Activated CD8-positive, alpha-beta memory T cell treated with anti-CD3 and anti-CD28 coated beads, Interleukin-2, amount 50 U/mL, for 24 hours (primary cell): Measurements from ENCODE around the gene ZMIZ1.

Source experiments
- DNase-seq: peaks from one replicate; pipeline ENCODE4 v3.0.0-alpha.2; 2020; ENCODE audit errors: extremely low read depth

ZMIZ1 gene

DNA sequence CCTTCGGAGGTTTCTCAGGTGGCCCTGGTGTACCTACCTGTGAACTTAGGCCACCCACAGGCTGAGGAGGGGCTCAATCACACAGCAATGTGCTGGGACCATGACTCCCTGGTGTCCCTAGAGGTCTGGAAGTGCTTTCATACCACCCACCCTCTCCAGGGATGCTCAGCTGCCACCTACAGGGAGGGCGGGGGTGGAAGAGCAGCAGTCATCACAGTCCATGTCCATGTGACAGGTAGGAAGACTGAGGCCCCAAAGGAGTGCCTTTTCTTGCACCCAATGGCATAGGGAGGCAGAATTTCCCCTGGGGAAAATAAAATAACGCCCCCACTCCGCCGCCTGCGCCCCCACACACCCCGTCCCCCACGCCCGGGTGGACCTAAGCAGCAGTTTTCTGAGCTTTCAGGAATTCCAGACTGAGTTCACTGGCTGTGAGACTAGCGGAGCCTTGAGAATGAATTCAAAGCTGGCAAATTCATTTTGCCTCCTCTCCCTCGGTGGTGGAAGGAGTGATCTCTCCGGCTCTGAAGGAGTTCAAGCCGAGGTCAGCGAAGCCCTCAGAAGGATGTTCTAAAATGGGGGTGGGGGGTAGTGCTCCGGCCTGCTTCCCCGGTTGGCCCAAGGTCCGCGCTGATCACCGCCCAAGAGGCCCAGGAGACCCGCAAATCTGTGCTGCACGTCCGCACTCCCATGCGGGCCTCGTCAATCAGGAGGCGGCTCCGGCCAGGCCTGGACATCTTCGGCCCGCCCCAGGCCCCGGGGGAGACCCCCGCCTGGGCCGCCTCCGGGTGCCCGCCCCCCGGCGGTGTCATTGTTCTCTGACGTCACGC, 2.1 kb upstream of the ZMIZ1 start:
- no peak for DNase-seq

DNA sequence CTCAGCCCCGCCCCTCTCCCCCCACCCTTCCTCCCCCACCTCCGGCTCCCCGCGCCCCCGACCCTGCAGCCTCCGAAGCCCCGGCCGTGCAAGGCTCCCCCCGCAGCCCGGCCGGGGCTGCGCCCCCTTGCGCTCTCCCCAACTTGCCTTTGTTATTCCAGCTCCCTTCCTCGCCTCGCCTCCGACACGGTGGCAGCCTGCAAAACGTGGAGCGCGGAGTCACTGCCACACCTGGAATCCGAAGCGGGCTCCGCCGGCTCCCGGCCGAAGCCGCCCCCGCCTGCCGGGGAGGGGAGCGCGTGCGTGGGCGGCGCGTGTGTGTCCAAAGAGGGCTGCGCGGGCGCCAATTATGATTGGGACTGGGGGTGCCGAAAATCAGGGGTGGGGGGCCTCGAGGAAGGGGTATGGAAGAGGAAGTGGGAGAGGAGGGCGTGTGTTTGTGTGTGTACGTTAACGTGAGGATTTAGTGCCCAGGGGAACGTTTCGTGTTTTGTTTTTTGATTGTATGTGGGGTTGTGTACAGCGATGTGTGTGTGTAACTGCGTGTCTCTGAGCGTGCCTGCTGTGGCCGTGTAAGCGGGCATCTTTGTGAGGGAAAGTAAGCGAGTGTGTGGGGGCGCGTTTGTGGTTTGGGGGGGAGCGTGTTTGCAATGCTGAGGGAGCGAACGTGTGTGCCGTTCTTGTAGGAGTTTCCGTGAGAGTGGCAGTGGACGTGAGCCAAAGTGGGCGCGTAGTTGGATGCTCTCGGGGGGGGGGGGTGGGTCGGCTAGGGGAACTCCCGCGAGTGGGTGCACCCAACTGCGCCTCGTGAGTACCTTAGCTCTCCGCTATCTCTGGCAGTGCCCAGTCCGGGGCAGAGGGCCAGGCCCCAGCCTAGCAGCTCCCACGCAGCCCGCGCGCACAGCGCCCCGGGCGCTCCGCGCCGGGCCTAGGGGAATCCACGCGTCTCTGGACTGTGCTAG, 1.2 kb upstream of the ZMIZ1 start:
- no peak for DNase-seq

DNA sequence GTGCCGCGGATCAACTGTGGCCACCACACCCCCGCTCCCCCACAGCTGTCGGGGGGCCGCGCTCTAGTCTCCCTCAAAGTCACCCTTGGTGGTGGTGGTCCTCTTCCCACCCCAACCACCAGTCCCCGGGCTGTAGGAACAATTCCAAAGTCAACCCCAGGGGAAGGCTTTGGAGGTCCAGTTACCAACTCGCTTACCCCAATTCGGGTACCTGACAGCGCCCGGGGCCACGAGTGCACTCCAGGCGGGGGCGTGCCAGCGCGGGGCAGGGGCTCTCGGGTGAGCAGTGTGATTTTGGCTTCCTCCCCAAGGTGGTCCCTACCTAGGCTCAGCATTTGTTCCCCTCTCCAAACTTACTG, 584 bp upstream of the ZMIZ1 start:
- DNase-seq = no peak

DNA sequence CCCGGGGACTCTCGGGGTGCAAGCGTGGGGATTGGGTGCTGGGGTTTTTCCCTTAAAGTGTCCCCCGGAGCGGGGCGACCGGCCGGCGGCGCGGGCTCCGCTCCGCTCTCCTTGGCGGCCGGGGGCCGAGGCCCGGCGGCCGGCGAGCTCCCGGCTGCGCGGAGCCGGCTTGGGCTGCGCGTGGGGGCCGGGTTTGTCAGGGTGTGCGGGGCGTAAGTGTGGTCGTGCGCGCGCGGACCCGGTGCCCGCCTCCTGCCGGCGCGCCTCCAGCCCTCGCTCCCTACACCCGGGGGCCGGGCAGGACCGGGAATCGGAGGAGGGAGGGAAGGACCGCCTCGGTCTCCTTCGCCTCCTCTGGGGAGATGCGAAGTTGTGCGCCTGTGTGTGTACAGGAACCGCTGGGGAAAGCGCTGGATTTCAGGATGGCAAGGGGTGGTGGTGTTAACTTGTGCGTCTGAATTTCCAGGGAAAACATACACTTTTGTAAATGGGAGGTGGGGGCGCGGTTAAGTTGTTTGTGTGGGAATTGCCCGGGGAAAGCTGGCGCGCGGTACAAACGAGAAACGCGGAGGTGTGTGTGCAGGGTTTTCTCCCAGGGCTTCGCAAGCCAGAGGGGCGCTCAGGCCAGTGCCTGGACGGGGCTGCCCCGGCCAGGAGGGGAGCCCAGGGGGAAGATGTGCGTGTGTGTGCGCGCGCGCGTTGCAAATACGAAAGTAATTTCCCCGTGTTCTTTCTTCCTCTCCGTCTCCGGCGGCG, 737 bp downstream of the ZMIZ1 start:
- no peak for DNase-seq

DNA sequence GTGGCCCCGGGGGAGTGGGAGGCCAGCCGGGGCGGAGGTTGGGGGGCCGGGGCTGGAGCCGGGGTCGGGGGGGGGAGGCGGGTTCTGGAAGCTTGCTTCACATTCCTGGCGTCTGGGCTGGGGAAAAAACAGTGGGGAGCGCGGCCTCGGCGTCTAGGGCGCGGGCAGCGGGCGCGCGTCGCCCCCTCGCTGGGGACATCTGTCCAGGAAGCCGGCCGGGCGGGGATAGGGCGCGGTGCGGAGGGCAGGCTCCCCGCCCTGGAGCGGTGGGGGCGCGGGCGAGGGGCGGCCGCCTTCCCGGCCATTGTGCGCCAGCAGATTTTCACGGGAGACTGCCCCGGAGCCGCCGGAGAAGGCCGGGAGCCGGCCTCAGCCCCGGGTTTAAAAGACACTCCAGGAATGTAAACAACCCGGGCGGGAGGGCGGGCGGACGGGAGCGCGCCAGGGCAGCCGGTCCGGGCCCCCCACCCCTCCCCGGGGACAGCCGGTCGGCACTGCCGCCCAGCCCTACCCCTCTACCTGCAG, 1.4 kb downstream of the ZMIZ1 start:
- no peak for DNase-seq

DNA sequence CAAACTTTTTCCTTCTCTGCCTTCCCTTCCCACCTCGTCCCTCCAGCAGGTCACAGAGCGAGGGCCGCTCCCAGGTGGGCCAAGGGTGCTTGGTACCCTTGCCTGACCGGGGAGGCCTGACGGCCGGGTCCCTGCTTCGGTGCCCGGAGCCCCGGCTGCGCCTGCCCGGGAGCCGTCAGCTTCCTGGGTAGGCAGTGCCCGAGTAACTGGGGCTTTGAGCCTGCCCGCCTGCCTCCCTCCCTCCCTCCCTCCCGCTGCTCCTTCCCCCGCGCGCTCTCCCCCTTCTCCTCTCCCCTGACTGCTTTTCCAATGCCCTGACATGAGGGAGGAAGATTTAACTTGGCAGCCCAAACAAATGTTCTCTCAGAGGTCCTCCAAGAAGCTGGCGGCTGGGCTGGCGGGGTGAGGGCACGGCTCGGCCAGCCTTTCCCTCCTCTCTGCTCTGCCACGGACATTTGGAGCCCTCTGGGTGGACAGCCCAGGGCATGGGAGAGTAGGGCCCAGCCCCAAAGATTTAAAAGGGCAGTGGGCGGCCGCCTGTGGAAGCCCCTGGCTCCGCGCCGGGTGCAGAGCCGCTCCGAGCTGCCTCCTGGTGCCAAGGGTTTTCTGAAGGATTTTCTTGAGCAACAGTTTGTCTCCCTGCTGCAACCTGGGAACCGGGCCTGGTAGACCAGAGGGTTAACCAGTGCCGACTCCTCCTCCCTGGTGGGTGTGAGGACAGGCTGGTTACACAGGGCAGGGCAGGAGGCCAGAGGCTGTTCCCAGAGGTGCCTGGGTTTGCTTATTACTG, 2.0 kb downstream of the ZMIZ1 start:
- DNase-seq = no peak

DNA sequence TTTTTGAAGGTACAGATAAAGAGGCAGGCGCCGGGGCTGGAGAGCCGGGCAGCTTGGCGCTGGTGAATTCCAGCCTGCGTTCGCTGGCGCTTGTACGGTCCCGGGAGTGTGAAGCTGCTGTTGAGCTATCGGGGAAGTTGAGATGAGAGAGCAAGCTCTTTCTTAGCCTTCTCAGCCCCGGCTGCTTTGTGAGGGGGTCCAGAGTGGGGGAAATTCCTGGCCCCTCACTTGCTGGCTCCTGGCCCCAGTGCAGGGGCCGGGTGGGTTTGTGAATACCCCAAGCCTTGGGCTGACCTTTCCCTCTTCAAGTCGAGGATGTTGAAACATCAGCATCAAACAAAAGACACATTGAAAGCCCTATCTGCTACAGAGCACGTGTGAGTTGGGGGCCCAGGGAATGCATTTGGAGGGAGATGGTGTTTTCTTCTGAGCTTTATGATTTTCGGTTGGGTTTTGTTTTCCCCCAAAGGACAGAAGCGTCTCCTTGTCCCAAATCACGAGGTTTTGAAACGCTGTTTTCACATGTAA, 2.7 kb downstream of the ZMIZ1 start:
- DNase-seq = no peak

DNA sequence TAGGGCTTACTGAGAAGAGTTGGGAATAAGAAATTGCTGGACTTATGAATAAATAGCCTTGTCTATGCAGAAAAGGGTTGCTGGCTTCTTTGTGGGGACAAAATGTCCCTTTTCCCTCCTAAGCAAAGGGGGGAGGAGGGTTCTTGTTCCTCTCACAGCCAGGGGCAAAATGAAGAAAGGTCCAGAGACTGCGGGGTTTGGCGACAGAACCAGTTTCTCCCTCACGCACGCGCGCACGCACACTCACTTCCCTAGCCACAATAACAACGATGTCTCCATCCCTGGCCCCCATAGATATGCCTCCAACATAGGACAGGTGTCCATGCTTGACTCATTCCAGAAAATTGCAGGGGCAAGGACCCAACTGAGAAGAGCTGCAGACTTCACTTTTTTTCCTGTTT, 3.3 kb downstream of the ZMIZ1 start:
- DNase-seq = no peak

DNA sequence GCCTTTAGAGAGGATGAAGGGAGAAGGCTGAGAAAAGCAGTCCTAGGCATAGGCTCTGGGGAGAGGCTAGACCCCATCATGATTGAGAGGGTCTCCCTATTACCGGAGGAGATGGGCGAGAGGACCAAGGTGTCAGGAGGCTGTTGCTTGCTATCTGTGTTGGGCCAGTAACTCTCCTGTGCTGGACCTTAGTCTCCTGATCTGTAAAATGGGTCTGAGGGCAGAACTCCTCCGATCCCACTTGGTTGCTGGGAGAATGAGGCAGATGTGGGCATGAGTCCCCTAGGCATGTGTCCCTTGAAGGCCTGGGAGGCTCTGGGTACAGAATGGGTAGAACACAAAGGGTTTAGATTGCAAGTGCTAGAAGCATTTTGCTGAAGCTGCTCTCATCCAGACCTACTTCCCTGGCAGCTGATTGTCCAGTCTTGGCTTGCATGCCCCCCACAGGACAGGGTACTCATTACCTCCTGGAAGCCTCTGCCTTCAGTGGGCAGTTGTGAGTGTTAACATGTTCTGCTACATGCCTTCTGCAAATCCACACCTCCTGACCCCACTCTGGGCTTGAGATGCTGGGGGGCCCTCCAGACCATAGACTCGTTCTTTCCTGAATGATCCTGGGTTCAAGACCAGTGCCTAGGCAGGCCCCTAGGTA, 4.4 kb downstream of the ZMIZ1 start:
- no peak for DNase-seq

DNA sequence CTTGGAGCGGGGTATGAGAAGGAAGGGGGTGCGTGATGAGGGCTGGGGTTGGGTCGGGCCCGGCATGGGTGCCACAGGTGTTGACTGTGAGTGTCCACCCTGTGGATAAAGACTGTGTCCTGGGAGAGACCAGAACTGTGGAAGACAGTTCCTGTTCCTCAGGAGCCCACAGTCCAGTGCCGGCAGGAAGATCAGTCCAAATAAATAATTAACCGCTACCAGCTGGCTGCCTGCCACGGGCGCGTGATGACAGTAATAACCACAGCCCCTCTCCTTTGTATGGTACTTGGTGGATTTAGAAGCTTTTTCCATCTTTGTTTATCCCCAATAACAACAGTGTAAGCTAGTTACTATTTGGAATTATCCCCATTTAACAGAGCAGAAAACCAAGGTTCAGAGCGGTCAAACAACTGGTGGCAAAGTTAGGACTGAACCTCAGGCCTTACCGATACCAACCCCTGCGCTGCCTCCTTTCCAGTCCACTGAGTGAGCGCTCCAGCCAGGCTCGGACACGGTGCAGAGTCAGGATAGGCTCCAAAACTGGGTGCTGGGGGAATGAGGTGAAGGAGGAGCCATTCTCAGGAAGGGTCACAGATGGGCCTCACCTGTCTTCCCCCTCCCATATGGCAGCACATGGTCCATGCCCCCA, 5.1 kb downstream of the ZMIZ1 start:
- DNase-seq = no peak

DNA sequence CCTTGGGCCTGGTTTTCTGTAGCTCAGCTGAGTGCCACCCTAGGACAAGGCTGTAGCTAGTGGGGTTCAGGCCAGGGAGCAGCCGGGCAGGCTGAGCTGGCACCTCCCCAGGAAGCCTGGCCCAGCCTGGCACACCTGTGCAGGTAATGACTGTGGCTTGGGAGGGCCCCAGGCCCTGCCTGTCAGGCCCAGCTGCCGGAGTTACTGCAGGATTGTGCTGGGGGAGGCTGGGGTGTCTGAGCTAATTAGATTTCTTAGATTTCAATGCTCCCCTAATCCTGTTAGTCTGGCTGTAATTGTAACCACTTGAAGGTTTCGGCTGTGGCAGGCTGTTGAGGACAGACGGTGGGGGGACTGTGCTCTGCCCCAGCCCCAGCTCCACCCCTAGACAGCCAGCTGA, 6.0 kb downstream of the ZMIZ1 start:
- no peak for DNase-seq

DNA sequence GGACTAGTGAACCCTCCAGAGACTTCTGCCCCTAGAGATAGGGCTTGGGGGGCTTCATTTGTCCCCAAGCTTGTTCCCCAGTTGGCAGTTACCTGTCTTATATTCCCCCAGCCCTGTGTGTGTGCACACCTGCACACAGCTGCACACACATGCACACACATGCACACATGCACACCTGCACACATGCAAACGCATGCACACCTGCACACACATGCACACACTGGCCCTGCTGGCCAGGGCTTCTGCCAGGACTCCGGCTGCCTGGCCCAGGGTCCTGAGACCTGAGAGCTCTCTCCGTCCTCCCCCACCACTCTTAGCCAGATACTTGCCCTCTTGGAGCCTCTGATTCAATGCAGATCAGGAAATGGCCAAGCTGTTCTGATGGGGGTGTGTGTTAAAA, 6.7 kb downstream of the ZMIZ1 start:
- no peak for DNase-seq

DNA sequence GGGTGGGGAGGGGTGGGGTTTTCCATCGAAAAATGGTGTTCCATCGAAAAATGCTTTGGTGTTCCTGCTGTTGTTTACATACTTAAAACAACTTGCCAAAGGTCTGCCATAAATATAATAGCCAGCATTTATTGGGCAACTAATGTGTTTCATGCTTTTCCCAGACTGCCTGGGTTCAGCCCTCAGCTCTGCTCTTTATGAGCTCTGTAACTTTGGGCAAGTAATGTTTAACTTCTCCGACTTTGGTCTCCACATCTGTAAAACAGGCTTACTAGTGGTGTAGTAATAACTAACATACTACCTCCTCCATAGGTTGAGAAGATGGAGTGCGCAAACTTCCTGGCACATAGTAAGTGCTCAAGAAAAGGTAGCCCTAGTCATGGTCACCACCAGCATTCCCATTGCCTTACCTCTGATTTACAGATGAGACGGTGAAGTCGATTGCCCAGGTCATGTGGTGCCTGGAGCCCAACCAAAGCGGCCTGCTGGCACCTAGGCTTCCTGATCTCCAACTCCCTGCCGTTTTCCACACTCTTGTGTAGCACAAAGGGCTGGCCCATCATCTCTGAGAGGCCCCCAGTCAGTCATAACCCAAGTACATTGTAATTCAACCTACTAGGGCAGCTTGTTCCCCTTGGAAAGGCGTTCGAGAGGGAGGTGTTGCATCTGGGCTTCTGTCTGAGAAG, 8.9 kb downstream of the ZMIZ1 start:
- no peak for DNase-seq

DNA sequence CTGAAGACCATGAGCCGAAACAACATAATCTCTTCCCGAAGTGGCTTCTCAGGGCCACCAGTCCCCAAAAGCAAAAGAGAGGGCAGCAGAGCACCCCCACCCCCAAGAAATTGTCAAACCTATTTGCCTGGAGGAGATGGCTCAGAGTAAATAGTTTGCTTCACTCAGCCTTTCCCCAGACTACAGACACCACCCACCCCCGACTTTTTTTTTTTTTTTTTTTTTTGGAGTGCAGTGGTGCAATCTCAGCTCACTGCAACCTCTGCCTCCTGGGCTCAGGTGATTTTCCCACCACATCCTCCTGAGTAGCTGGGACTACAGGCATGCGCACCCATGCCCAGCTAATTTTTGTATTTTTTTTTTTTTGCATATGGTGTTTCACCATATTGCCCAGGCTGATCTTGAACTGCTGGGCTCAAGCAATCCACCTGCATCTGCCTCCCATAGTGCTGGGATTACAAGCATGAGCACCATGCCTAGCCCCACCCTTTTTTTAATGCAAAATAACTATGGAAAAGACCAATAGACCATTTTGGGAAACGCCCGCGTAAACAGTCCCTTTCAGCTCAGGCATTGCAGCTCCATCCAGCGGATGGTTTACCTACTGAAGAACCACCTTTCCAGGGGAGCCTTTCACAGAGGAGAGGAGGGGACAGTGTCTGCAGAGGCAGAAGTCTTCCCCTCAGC, 9.7 kb downstream of the ZMIZ1 start:
- DNase-seq = no peak

DNA sequence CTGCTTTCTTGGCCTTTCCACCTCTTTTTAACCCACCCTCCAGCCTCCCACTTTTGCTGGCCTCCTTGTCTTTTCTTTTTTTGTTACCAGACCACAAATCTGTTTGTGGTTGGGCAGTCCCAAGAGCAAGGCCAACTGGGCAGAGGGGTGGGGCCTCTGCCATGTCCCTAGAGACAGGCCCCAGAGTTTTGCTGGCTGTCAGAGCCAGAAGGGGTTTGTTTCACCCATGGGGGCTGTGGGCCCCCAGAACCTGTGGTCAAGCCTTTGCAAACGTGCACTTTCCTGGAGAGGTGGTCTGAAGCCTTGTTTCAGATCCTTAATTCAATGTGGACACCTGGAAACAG, 10.3 kb downstream of the ZMIZ1 start:
- DNase-seq = no peak

DNA sequence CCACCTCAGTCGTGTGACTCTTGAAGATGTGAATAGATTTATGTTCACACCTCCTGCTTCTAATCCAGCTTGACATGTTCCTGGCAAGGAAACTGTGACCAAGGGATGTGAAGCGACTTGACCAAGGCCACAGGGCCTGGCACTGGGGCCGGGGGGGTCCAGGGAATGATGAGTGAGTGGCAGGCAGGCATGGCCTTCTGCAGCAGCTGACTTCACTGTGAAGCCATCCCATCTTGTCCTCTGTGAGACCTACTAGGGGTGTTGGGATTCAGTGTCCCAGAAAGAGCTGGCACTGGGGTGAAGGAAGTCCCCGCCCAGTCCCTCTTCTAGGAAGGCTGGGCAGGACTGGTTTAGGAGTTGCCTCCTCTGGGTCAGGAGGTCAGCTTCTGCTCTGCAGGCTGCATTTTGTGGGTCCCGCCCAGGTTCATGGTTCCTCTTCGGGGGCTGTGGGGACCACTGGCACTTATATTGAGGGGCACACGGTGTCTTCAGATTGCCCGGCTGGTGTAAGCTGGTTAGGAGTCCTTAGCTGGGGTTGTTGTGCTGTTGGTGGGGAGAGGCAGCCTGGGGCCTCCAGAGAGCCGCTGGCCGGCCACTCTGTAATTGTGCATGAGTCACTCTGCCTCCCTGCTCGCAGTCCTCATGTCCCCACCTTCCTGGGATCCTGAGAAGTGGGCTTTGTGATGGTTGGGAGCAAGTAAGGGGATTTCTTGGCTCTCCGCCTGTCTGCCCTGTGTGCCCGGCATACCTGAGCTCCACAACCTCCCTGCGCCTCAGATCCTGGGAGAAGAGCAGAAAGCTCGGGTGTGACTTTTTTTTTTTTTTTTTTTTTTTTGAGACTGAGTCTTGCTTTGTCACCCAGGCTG, 11.0 kb downstream of the ZMIZ1 start:
- DNase-seq = no peak

DNA sequence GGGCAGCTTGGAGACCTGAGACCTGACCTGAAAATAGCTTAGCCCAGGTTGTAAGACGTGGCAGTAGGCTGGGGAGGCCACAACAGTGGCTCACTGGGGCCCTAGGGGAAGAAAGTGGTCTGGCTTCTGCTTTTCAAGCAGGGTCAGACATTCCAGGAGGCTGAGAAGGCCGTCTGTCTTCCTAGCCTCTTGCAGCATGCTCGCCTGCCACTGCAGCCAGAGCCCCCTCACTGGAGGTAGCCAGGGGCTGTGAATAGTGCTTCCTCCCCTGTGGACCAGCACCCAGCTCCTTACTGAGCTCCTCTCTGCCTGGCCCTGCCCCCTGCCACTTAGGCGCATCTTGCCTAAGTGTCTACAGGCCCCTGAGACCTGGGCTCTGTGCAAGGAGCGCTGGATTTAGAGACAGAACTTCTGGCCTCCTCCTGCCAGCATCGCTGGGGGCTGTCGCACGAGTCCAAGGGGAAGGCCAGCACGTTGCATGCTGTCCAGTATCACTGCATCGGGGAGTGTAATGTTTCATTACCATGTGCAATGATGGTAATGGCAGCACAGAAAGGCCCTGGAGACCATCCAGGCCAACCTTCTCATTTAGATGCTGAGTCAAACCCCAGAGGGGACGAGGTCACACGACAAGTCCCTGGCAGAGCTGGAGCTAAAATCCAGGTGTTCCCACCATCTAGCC, 12.7 kb downstream of the ZMIZ1 start:
- no peak for DNase-seq
